ENCODE data around the gene HSPB7. TPM values are rescaled to one million over a fixed set of nuclear protein-coding genes. Genes with fewer than 3 reads are reported as not detected.

The HSPB7 gene
- total and polyA plus RNA-seq, 2 experiments from 2014 or later, result 0.13 TPM; not detected in 1

GRCh38 chr1:16043521-16043920, 25.7 kb upstream of the HSPB7 start, which contains the start of gene CLCNKB:
TSS of gene CLCNKB (plus strand) at chr1:16043782. CDS start at chr1:16044493, 711 bp downstream.
- H3K27me3 Mint-ChIP-seq (ENCODE audit: insufficient read depth, low read depth, poor library complexity), result peaks cover 5% of the 10 kb centered on the region
- no peaks in the 10 kb centered on the region for H3K36me3 Mint-ChIP-seq (ENCODE audit: low read depth)

More at GRCh38 chr1:16043521-16043920, 25.7 kb upstream of the HSPB7 start, which contains the start of gene CLCNKB:
- no peak for DNase-seq (ENCODE audit: low spot score)
- no peak for ATAC-seq
- H3K4me3 ChIP-seq, result no peak within 1 kb of the TSS
- no peak within 1 kb of the TSS for H3K4me2 ChIP-seq
- no peaks in the 10 kb centered on the region for H4K20me1 ChIP-seq (replicated peaks; ENCODE audit: insufficient read depth)
- TF ChIP-seq ETS1 (IDR thresholded peaks at IDR 0.05), result no peak
- TF ChIP-seq JUNB (IDR thresholded peaks at IDR 0.05; ENCODE audit: unreplicated experiment), result no peak
- TF ChIP-seq ZNF331 (CRISPR knock-in tag; IDR thresholded peaks at IDR 0.05; ENCODE audit: low read depth), result no peak
- no peak for TF ChIP-seq STAT1 (IDR thresholded peaks at IDR 0.05; ENCODE audit: unreplicated experiment)
- no peak for TF ChIP-seq POLR2AphosphoS5 (IDR thresholded peaks at IDR 0.05; ENCODE audit: low read depth)
- TF ChIP-seq ZNF462 (CRISPR knock-in tag; IDR thresholded peaks at IDR 0.05), result no peak
- TF ChIP-seq EZH2phosphoT487 (IDR thresholded peaks at IDR 0.05; ENCODE audit: unreplicated experiment), result no peak
- no peak for TF ChIP-seq CREB1 (CRISPR knock-in tag; IDR thresholded peaks at IDR 0.05; ENCODE audit: low read depth)
- no peak for TF ChIP-seq CTCF (conservative IDR thresholded peaks at IDR 0.05; ENCODE audit: low read depth in 2 of 2)
- no peak for TF ChIP-seq NANOG (IDR thresholded peaks at IDR 0.05; ENCODE audit: borderline replicate concordance)
- TF ChIP-seq ZNF114 (CRISPR knock-in tag; IDR thresholded peaks at IDR 0.05), result no peak
- H3K27me3 ChIP-seq (ENCODE audit: insufficient read depth), result no peaks in the 10 kb centered on the region
- H3K36me3 ChIP-seq (ENCODE audit: insufficient read depth), result no peaks in the 10 kb centered on the region
- H3K9me2 ChIP-seq (ENCODE audit: insufficient read depth), result no peaks in the 10 kb centered on the region
- no peaks in the 10 kb centered on the region for H3K79me2 ChIP-seq (replicated peaks; ENCODE audit: insufficient read depth)
- Mint-ChIP-seq H3K4me3 (no peak within 1 kb of the TSS), H3K9me3 (no peaks in the 10 kb centered on the region), H3K4me1 (peaks cover 6% of the 10 kb centered on the region; the same call in 2 of the 3 replicates), H3K27ac (no peak within 1 kb of the TSS)
- no peak within 1 kb of the TSS for H2AFZ ChIP-seq
- H3K4me1 ChIP-seq (ENCODE audit: insufficient read depth), result no peaks in the 10 kb centered on the region
- H3F3A ChIP-seq (replicated peaks; ENCODE audit: low read depth), result no peaks in the 10 kb centered on the region
- H3K27ac ChIP-seq (ENCODE audit: low read depth), result no peak within 1 kb of the TSS
